H9 (cell line): ENCODE results near the gene CAMTA1. TPM values are rescaled to one million over a fixed set of nuclear protein-coding genes. Genes with fewer than 3 reads are reported as not detected.

Experiments used
- DNase-seq: peaks from one replicate; pipeline ENCODE4 v3.0.0-alpha.2; 2017
- H2AFZ ChIP-seq: one replicate; pipeline ENCODE4 v1.6.1; 2013; ENCODE audit warnings: mild to moderate bottlenecking, low read length, control low read depth, moderate library complexity
- H2AK5ac ChIP-seq: 2 replicates; pipeline ENCODE4 v1.6.1; 2013; ENCODE audit warnings: low read length, control low read depth, mixed read lengths; ENCODE audit not compliant: insufficient read length
- H2BK120ac ChIP-seq: one replicate; pipeline ENCODE4 v1.6.1; 2013; ENCODE audit warnings: low read depth, mild to moderate bottlenecking, low read length, control low read depth, inconsistent platforms; ENCODE audit not compliant: poor library complexity, severe bottlenecking
- H2BK12ac ChIP-seq: 2 replicates; pipeline ENCODE4 v1.6.1; 2013; ENCODE audit warnings: low read length, control low read depth, mixed read lengths, low read depth; ENCODE audit not compliant: insufficient read length
- H2BK15ac ChIP-seq: 2 replicates; pipeline ENCODE4 v1.6.1; 2013; ENCODE audit warnings: low read depth, low read length, control low read depth
- H2BK20ac ChIP-seq: one replicate; pipeline ENCODE4 v1.6.1; 2013; ENCODE audit warnings: low read depth, mild to moderate bottlenecking, low read length, control low read depth, inconsistent platforms; ENCODE audit not compliant: poor library complexity, severe bottlenecking
- H2BK5ac ChIP-seq: 2 replicates; pipeline ENCODE4 v1.6.1; 2013; ENCODE audit warnings: low read length, control low read depth, mixed read lengths; ENCODE audit not compliant: insufficient read length
- H3K14ac ChIP-seq: 2 replicates; pipeline ENCODE4 v1.6.1; 2013; ENCODE audit warnings: low read length, control low read depth; ENCODE audit not compliant: insufficient read depth
- H3K18ac ChIP-seq: 2 replicates; pipeline ENCODE4 v1.6.1; 2013; ENCODE audit warnings: low read depth, mild to moderate bottlenecking, mixed read lengths, low read length, control low read depth; ENCODE audit not compliant: insufficient read length
- H3K23ac ChIP-seq: 2 replicates; pipeline ENCODE4 v1.6.1; 2013; ENCODE audit warnings: low read length, control low read depth, mixed read lengths, low read depth; ENCODE audit not compliant: insufficient read length
- H3K23me2 ChIP-seq: 2 replicates; pipeline ENCODE4 v1.6.1; 2013; ENCODE audit warnings: low read depth, mild to moderate bottlenecking, mixed read lengths, low read length, control low read depth; ENCODE audit not compliant: insufficient read length, poor library complexity, severe bottlenecking
- H3K27ac ChIP-seq: 2 replicates; pipeline ENCODE4 v1.5.1; 2013; ENCODE audit warnings: low read length, control low read depth, mixed read lengths, low read depth; ENCODE audit not compliant: insufficient read length
- H3K27me3 ChIP-seq: 2 replicates; pipeline ENCODE4 v1.6.1; 2013; ENCODE audit warnings: low read length, control low read depth, inconsistent platforms; ENCODE audit not compliant: insufficient read depth
- H3K4ac ChIP-seq: 2 replicates; pipeline ENCODE4 v1.6.1; 2013; ENCODE audit warnings: low read depth, mild to moderate bottlenecking, control low read depth, inconsistent platforms, low read length, moderate library complexity
- H3K4me1 ChIP-seq: 2 replicates; pipeline ENCODE4 v1.6.1; 2013; ENCODE audit warnings: low read length, control low read depth, inconsistent platforms; ENCODE audit not compliant: insufficient read depth
- H3K4me2 ChIP-seq: 2 replicates; pipeline ENCODE4 v1.6.1; 2013; ENCODE audit warnings: low read length, control low read depth, mixed read lengths; ENCODE audit not compliant: insufficient read length, insufficient read depth
- H3K56ac ChIP-seq: 2 replicates; pipeline ENCODE4 v1.6.1; 2013; ENCODE audit warnings: low read depth, mild to moderate bottlenecking, mixed read lengths, low read length, control low read depth; ENCODE audit not compliant: insufficient read length
- H3K79me1 ChIP-seq: 2 replicates; pipeline ENCODE4 v1.6.1; 2013; ENCODE audit warnings: low read depth, mild to moderate bottlenecking, moderate library complexity, low read length, control low read depth, inconsistent platforms; ENCODE audit not compliant: insufficient read depth, poor library complexity, severe bottlenecking
- H3K79me2 ChIP-seq: 2 replicates; pipeline ENCODE4 v1.6.1; 2013; ENCODE audit warnings: low read length, control low read depth, inconsistent platforms; ENCODE audit not compliant: insufficient read depth
- H3K9ac ChIP-seq: 2 replicates; pipeline ENCODE4 v1.6.1; 2013; ENCODE audit warnings: low read length, control low read depth, mixed read lengths; ENCODE audit not compliant: insufficient read length; ENCODE audit errors: extremely low read depth
- H3K9me3 ChIP-seq: one replicate; pipeline ENCODE4 v1.6.1; 2013; ENCODE audit warnings: low read depth, low read length, inconsistent platforms; ENCODE audit not compliant: control insufficient read depth
- H3T11ph ChIP-seq: one replicate; pipeline ENCODE4 v1.6.1; 2013; ENCODE audit warnings: mild to moderate bottlenecking, low read length, control low read depth, inconsistent platforms
- H4K20me1 ChIP-seq: one replicate; pipeline ENCODE4 v1.6.1; 2013; ENCODE audit not compliant: control insufficient read depth, insufficient read length, insufficient read depth
- H4K5ac ChIP-seq: 2 replicates; pipeline ENCODE4 v1.6.1; 2013; ENCODE audit warnings: low read depth, mild to moderate bottlenecking, mixed read lengths, low read length, control low read depth; ENCODE audit not compliant: insufficient read length
- H4K8ac ChIP-seq: replicated peaks from 2 replicates; pipeline ENCODE4 v1.6.1; 2013; ENCODE audit warnings: low read length, control low read depth, mixed read lengths, low read depth; ENCODE audit not compliant: insufficient read length
- H4K91ac ChIP-seq: 2 replicates; pipeline ENCODE4 v1.6.1; 2013; ENCODE audit warnings: low read depth, mild to moderate bottlenecking, moderate library complexity, mixed read lengths, low read length, control low read depth; ENCODE audit not compliant: insufficient read length
- H3K27ac Mint-ChIP-seq, 3 experiments: 2 replicates in 2 of 3; 3 replicates in 1 of 3; pipeline ENCODE4 v1.8.0; 2020 to 2021; ENCODE audit warnings: mixed read lengths in 3 of 3, mild to moderate bottlenecking in 1 of 3, moderate library complexity in 1 of 3
- H3K27me3 Mint-ChIP-seq: 2 replicates; pipeline ENCODE4 v1.8.0; 2021; ENCODE audit warnings: low read depth, mild to moderate bottlenecking, moderate library complexity, mixed read lengths
- H3K36me3 Mint-ChIP-seq, 3 experiments: 2 replicates in 2 of 3; 3 replicates in 1 of 3; pipeline ENCODE4 v1.8.0; 2020 to 2021; ENCODE audit warnings: low read depth in 3 of 3, mixed read lengths in 3 of 3; ENCODE audit not compliant: insufficient read depth in 1 of 3
- H3K4me1 Mint-ChIP-seq, 2 experiments: 2 replicates each; pipeline ENCODE4 v1.8.0; 2020; ENCODE audit warnings: mixed read lengths in 2 of 2
- H3K4me3 Mint-ChIP-seq, 2 experiments: 2 replicates in 1 of 2; 3 replicates in 1 of 2; pipeline ENCODE4 v1.8.0; 2020 to 2021; ENCODE audit warnings: mild to moderate bottlenecking in 2 of 2, mixed read lengths in 2 of 2, moderate library complexity in 1 of 2
- H3K9me3 Mint-ChIP-seq, 2 experiments: 2 replicates in 1 of 2; 3 replicates in 1 of 2; pipeline ENCODE4 v1.8.0; 2020; ENCODE audit warnings: mild to moderate bottlenecking in 2 of 2, mixed read lengths in 2 of 2, moderate library complexity in 1 of 2
- CTCF ChIP-seq: fragments of 200-600 bp; sonication (generic); conservative IDR thresholded peaks from 3 replicates; pipeline ENCODE4 v1.8.0; 2021; ENCODE audit warnings: antibody characterized with exemption, mild to moderate bottlenecking
- WGBS: extraction: QIAGEN DNeasy Blood & Tissue Kit; methylation state at CpG from one replicate; pipeline ENCODE4 v1.1.7; 2013; ENCODE audit warnings: missing lambda C conversion rate, low lambda C conversion rate, mixed read lengths; ENCODE audit not compliant: insufficient read length; ENCODE audit errors: extremely low coverage; 5-methylcytosine and 5-hydroxymethylcytosine counted together
- total RNA-seq: library from RNA; stranded (reverse); gene quantifications from 2 replicates; pipeline ENCODE4 v1.2.1, GENCODE V29; 2021

Gene CAMTA1
- total RNA-seq, 1 experiment from 2014 or later, result 115 TPM

GRCh38 chr1:6858596-6858995, 73.3 kb downstream of the CAMTA1 start:
- Histone ChIP-seq H3K79me1 (peaks cover 10% of the 10 kb centered on the region), H3K9ac (no peak overlapping the region), H3K4me1 (no peaks in the 10 kb centered on the region; the same call in 1 of the 2 replicates), H3K56ac (no peak overlapping the region), H3K18ac (no peak overlapping the region), H3K27ac (no peak overlapping the region), H3T11ph (no peak overlapping the region), H2BK120ac (no peak overlapping the region), H3K4ac (no peak overlapping the region), H3K27me3 (no peaks in the 10 kb centered on the region), H2AFZ (no peak overlapping the region), H3K14ac (no peak overlapping the region), H3K79me2 (no peaks in the 10 kb centered on the region; the same call in 1 of the 2 replicates), H2BK20ac (no peak overlapping the region), H2BK15ac (no peak overlapping the region), H3K4me2 (no peak overlapping the region), H4K20me1 (no peaks in the 10 kb centered on the region), H3K9me3 (no peaks in the 10 kb centered on the region), H3K23me2 (no peaks in the 10 kb centered on the region), H4K5ac (no peak overlapping the region), H2BK5ac (no peak overlapping the region), H4K91ac (no peak overlapping the region), H2BK12ac (no peak overlapping the region), H2AK5ac (no peak overlapping the region), H3K23ac (no peak overlapping the region), H4K8ac (no peak overlapping the region)
- no peaks in the 10 kb centered on the region for H3K27me3 Mint-ChIP-seq
- H3K9me3 Mint-ChIP-seq, result peaks cover 0 to 2% of the 10 kb centered on the region in 2 experiments; a peak in 1 of 5 replicates
- WGBS, result no CpG with 5 or more reads among the region's 3 CpGs
- peaks cover 20 to 22% of the 10 kb centered on the region in 2 experiments for H3K4me1 Mint-ChIP-seq
- peaks cover 15 to 25% (median 21%) of the 10 kb centered on the region in 3 experiments for H3K36me3 Mint-ChIP-seq
- no peak overlapping the region for H3K4me3 Mint-ChIP-seq
- H3K27ac Mint-ChIP-seq, result no peak overlapping the region
- no peak for TF ChIP-seq CTCF
- no peak for DNase-seq
